Lower lobe of right lung (tissue), 2 donors: Measurements from ENCODE around the gene ARAP2. TPM values are rescaled to one million over a fixed set of nuclear protein-coding genes. Genes with fewer than 3 reads are reported as not detected.

Experiments
- ATAC-seq, 2 donors: fragments of 200-7000 bp; cut with Tn5 transposase; one replicate each; pipeline ENCODE4 v1.9.1; 2020 to 2022; ENCODE audit warnings: mild to moderate bottlenecking in 2 of 2, moderate library complexity in 2 of 2
- DNase-seq: peaks from one replicate; pipeline ENCODE4 v3.0.0-alpha.2; 2020
- H3K27ac ChIP-seq: fragments of 200-600 bp; one replicate; pipeline ENCODE4 v1.8.0; 2022
- H3K27me3 ChIP-seq: fragments of 200-600 bp; one replicate; pipeline ENCODE4 v1.8.0; 2022; ENCODE audit warnings: low read depth
- H3K36me3 ChIP-seq: fragments of 200-600 bp; one replicate; pipeline ENCODE4 v1.8.0; 2022; ENCODE audit warnings: mild to moderate bottlenecking
- H3K4me1 ChIP-seq: fragments of 200-600 bp; one replicate; pipeline ENCODE4 v1.8.0; 2022
- H3K4me3 ChIP-seq: fragments of 200-600 bp; one replicate; pipeline ENCODE4 v1.8.0; 2022; ENCODE audit warnings: mild to moderate bottlenecking
- H3K9me3 ChIP-seq: fragments of 200-600 bp; one replicate; pipeline ENCODE4 v1.8.0; 2022
- intact Hi-C: fragments of 100-400 bp; cut with DNase I; formaldehyde crosslinking; loops from one replicate; pipeline ENCODE4 v1.11.0; 2022
- total RNA-seq: library from RNA; stranded (reverse); fragmentation: NEBNext Ultra II Directional; extraction: Animal tissue kit (Norgen Biotek cat#: 25700); gene quantifications from one replicate; pipeline ENCODE4 v1.2.1, GENCODE V29; 2021
- TF ChIP-seq, protein P1 (sequence below): fragments of 200-600 bp; IDR thresholded peaks from one replicate; pipeline ENCODE4 v1.8.0; 2022; ENCODE audit warnings: antibody characterized with exemption, mild to moderate bottlenecking
- donor health status: DM: no; HTN: yes; CAD: no; lungs with severe emphysema.

Gene ARAP2
- total RNA-seq, 1 donor from 2014 or later: 74.5 TPM

DNA sequence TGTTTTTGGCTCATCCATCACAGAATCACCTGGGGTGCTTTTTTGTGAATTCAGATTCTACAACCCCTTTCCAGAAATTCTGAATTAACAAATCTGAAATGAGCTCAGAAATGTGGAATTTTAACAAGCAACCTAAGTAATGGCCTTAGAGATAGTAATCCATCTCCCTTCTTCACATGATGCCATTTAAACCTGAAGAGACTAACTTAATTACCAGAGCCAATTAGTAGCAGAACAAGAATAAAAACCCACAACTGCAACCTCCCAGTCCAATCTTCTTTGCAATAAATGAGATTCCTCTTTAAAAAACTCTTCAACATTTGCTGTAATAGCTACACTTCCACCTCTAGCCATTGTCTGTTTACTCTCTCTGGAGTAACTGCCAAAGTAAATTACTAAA, 69.7 kb downstream of the ARAP2 start:
- Histone ChIP-seq H3K36me3 (peaks cover 5% of the 10 kb centered on the region), H3K27me3 (no peaks in the 10 kb centered on the region), H3K27ac (no peak overlapping the region), H3K4me3 (no peak overlapping the region), H3K4me1 (no peaks in the 10 kb centered on the region), H3K9me3 (no peaks in the 10 kb centered on the region)
- TF ChIP-seq, protein P1, sequence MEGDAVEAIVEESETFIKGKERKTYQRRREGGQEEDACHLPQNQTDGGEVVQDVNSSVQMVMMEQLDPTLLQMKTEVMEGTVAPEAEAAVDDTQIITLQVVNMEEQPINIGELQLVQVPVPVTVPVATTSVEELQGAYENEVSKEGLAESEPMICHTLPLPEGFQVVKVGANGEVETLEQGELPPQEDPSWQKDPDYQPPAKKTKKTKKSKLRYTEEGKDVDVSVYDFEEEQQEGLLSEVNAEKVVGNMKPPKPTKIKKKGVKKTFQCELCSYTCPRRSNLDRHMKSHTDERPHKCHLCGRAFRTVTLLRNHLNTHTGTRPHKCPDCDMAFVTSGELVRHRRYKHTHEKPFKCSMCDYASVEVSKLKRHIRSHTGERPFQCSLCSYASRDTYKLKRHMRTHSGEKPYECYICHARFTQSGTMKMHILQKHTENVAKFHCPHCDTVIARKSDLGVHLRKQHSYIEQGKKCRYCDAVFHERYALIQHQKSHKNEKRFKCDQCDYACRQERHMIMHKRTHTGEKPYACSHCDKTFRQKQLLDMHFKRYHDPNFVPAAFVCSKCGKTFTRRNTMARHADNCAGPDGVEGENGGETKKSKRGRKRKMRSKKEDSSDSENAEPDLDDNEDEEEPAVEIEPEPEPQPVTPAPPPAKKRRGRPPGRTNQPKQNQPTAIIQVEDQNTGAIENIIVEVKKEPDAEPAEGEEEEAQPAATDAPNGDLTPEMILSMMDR: no peak
- intact Hi-C loops: no loop called here
- DNase-seq: no peak
- ATAC-seq: no peak

DNA sequence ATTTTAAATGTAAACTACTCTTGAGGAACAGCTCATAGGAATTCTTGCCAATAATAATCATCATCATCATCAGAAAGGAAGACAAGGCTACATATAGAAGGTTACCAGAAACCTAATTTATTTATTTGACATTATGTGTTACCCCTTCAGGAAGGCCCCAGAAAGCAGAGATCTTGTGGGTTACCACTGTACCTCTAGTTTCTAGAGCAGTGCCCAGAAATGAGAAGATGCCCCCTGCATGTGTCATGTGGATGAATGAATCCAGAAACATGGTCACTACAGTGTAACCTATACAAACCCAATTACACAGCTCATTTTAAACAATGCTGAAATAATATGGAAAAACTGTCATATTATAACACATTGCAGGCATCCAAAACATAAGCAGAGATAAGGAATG, 70.4 kb downstream of the ARAP2 start:
- ATAC-seq (no peak), DNase-seq (no peak)
- no peaks in the 10 kb centered on the region for H3K4me1 ChIP-seq
- no peak overlapping the region for H3K4me3 ChIP-seq
- intact Hi-C loops: no loop called here
- no peaks in the 10 kb centered on the region for H3K27me3 ChIP-seq
- TF ChIP-seq, protein P1: no peak
- peaks cover under 1% of the 10 kb centered on the region for H3K36me3 ChIP-seq
- no peak overlapping the region for H3K27ac ChIP-seq
- no peaks in the 10 kb centered on the region for H3K9me3 ChIP-seq

DNA sequence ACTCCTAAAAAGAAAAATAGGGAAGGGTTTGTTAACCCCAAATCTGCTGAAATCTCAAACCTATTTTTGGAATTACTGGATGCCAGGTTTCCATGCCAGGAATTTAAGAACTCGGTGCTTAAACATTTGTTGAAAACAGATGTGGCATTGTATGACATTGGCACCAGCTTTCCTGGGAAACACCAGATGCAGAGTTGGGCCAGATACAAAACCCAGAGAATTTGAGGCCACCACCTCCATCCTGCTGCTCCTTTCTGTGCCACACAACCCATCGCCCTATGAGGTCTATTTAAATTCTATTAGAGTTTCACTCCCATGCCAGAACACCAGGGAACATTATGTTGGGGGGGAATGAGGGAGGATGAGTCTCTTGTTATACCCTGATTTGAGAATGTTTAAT, 71.7 kb downstream of the ARAP2 start:
- no peaks in the 10 kb centered on the region for H3K9me3 ChIP-seq
- no peaks in the 10 kb centered on the region for H3K27me3 ChIP-seq
- H3K4me1 ChIP-seq: no peaks in the 10 kb centered on the region
- no peaks in the 10 kb centered on the region for H3K36me3 ChIP-seq
- intact Hi-C loops: no loop called here
- ATAC-seq: no peak
- no peak overlapping the region for H3K27ac ChIP-seq
- no peak for DNase-seq
- no peak overlapping the region for H3K4me3 ChIP-seq
- TF ChIP-seq, protein P1: no peak

DNA sequence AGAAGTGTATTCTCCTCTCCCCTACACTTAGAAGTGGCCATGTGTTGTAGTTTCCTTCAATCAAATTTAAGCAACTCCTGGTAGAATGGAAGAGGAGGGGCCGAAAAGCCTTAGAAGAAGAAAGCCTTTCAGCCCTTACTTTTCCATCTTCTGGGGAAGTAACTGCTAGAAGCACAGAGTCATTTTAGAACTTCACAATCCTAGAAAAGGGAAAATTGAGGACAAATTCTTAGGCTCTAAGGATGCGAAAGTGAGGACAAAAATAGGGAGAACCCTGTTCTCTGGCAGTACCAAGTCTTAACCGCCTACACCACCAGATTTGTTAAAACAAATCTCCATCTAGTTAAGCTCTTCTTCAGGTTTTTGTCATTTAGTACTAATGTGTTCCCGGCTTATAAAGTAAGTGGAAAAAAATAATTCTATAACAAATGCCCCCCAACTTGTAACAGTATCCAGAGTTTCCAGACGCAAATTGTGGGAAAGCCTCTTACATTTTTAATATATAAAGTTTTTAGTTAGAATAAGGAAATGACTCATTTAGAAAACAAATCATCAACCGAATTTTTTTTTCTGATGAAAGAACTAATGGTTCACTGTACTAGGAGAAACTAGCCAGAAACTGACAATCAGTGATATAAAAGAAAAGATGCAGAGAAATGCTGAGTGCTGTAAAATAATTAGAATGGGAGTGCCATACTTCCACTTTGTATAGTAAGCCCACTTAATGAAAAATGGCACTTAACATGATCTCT, 76.0 kb downstream of the ARAP2 start:
- no peak overlapping the region for H3K27ac ChIP-seq
- H3K4me3 ChIP-seq: no peak overlapping the region
- no peaks in the 10 kb centered on the region for H3K4me1 ChIP-seq
- H3K36me3 ChIP-seq: peaks cover 18% of the 10 kb centered on the region
- intact Hi-C loops: no loop called here
- H3K27me3 ChIP-seq: no peaks in the 10 kb centered on the region
- ATAC-seq (no peak), DNase-seq (no peak)
- TF ChIP-seq, protein P1: no peak
- H3K9me3 ChIP-seq: no peaks in the 10 kb centered on the region

DNA sequence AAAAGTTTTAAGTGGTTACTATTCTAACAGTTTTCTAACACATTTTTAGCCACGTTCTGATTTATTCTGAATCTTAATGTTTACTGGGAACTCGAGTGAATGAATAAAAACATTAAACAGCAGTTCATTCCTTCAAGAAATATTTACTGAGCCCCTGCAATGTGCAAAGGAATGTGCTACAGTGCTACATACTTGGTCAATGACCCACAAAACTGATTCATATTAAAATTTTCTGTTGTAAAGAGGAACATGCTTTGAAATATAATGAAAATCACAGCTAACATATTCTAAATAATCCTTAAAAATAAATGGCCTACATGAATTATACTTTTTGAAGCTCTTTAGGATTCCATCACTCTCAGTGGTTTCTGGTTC, 78.7 kb downstream of the ARAP2 start:
- Histone ChIP-seq H3K9me3 (no peaks in the 10 kb centered on the region), H3K27me3 (no peaks in the 10 kb centered on the region), H3K27ac (no peak overlapping the region), H3K36me3 (peaks cover 30% of the 10 kb centered on the region), H3K4me3 (no peak overlapping the region), H3K4me1 (no peaks in the 10 kb centered on the region)
- intact Hi-C loops: no loop called here
- ATAC-seq: no peak
- no peak for DNase-seq
- TF ChIP-seq, protein P1: no peak
